Ureter (tissue), 1 donor: ENCODE measurements around the gene PPP1R18. TPM values are rescaled to one million over a fixed set of nuclear protein-coding genes. Genes with fewer than 3 reads are reported as not detected.
"Not testable (repeated sequence)": the region's sequence is repeated elsewhere in the genome, so short reads cannot be mapped to it uniquely, and the experiment has no call there.

Experiments
- DNase-seq: peaks from one replicate; pipeline ENCODE4 v3.0.0-alpha.2; 2020; ENCODE audit warnings: low spot score
- total RNA-seq: library from RNA; stranded (reverse); gene quantifications from one replicate; pipeline ENCODE4 v1.2.4, GENCODE V29; 2023
- donor health status: DM: yes; HTN: yes; CAD: no.

Gene PPP1R18
- total RNA-seq, 1 donor from 2014 or later: 31.5 TPM

- DNase-seq: peak; percentile 97
Measured at GRCh38 chr6:30719791-30720737, 33.6 kb upstream of the PPP1R18 start, which contains the start of gene TUBB. TUBB (plus strand) TSS chr6:30720352; CDS start chr6:30720507, 155 bp downstream.

GRCh38 chr6:30719356-30719755 is 32.9 kb upstream of the PPP1R18 start:
- DNase-seq: no peak

DNA sequence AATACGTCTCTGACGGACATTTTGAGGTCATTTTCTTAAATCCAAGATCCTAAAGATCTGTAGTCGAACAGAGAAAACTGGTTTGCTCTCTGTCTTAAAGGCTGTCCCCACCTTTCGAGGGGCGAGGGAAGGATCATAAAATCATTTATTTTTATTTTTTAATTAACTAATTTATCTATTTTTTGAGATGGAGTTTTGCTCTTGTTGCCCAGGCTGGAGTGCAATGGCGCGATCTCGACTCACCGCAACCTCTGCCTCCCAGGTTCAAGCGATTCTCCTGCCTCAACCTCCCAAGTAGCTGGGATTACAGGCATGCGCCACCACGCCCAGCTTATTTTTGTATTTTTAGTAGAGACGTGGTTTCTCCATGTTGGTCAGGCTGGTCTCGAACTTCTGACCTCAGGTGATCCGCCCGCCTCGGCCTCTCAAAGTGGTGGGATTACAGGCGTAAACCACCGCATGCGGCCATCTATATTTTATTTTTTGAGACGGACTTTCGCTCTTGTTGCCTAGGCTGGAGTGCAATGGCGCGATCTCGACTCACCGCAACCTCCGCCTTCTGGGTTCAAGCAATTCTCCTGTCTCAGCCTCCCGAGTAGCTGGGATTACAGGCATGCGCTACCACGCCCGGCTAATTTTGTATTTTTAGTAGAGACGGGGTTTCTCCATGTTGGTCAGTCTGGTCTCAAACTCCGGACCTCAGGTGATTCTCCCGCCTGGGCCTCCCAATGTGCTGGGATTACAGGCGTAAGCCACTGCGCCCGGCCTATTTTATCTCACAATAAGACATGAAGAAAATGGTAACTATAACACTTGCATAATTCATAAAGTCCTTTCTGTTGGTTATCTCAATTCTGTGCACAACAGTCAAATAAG is 31.6 kb upstream of the PPP1R18 start:
- not testable (repeated sequence) for DNase-seq

- DNase-seq: peak; percentile 99
Measured at GRCh38 chr6:30717129-30717844, 30.8 kb upstream of the PPP1R18 start, which contains the start of gene MDC1. MDC1 (minus strand) TSS chr6:30717281; CDS start chr6:30715175, 2,106 bp downstream.

GRCh38 chr6:30716879-30717128 is 30.4 kb upstream of the PPP1R18 start:
- no peak for DNase-seq

DNA sequence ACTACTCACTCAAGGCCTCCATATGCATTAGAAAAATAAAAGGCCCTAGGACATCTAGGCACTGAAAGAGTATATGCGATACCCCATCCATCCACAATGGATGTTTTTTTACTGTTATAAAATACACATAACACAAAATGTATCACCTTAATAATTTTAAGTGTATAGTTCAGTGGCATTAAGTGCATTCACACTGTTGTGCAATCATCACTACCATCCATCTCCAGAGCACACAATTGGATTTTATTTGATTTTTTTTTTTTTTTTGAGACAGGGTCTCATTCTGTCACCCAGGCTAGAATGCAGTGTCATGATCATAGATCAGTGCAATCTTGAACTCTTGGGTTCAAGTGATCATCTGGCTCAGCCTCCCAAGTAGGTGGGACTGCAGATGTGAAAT is 27.8 kb upstream of the PPP1R18 start:
- DNase-seq: no peak

- DNase-seq: no peak
Measured at GRCh38 chr6:30712441-30712945, 26.0 kb upstream of the PPP1R18 start.

GRCh38 chr6:30711758-30712380 is 25.4 kb upstream of the PPP1R18 start:
- DNase-seq: no peak

DNA sequence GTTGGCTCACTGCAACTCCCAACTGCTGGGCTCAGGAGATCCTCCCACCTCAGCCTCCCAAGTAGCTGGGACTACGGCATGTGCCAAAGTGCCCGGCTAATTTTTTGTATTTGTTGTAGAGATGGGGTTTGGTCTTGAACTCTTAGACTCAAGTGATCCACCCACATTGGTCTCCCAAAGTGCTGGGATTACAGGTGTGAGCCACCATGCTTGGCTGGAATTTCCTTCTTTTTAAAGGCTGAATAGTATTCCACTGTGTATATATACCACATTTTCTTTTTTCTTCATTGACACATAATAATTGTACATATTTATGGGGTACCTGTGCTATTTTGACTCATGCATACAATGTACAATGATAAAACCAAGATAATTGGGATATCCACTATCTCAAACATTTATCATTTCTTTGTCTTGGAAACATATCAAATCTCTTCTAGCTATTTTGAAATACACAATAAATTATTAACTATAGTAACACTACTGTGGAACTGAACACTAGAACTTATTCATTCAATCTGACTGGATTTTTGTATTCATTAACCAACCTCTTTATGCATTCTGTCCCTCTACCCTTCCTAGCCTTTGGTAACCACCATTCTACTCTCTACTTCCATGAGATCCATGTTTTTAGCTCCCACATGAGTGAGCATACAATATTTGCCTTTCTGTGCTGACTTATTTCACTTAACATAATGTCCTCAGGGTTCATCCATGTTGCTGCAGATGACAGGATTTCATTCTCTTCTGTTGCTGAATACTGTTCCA is 22.8 kb upstream of the PPP1R18 start:
- no peak for DNase-seq

DNA sequence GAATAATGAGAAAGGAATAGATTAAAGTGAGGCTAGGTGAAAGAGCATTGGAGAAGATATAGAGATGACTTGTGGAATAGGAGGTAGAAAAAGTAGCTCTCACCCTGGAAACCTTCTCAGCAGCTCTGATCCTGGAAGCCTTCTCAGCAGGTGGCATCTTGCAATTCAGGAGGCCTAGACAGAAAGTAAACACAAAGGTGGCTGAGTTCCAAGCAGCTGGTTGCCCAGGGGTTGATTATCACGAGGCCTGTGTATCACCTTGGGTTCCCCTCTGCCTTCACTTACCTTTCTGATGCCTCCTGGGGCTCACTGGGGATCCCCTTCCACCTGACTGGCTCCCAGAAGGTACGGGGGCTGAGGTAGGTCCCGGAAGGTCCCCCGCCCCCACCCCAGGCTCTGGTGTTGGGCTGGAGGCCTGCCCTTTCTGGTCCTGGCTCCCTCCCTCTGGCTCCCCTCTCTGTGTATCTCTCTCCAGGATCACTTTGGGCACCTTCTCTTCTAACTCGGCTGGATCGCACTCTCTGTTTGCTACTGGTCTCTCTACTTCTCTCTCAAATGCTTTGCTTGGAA is 20.9 kb upstream of the PPP1R18 start:
- no peak for DNase-seq

DNA sequence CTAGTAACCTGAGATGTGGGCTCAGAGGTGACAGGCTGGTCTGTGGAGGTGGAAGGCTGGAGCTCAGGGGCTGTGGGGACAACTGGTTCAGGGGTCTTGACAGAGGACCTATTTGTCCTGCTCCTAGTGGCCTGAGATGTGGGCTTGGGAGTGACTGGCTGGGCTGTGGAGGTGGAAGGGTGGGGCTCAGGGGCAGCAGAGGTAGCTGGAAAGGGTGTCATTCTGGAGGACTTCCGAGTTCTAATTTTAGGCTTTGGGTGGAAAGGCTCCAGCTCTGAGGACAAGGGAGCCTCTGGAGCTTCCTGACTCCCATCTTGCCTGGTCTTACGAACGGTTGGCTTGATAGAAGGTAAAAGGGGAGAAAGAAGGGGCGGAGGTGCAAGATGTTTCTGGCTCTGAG is 19.2 kb upstream of the PPP1R18 start:
- DNase-seq: no peak

- DNase-seq: no peak
Measured at GRCh38 chr6:30703821-30704220, 17.4 kb upstream of the PPP1R18 start.

DNA sequence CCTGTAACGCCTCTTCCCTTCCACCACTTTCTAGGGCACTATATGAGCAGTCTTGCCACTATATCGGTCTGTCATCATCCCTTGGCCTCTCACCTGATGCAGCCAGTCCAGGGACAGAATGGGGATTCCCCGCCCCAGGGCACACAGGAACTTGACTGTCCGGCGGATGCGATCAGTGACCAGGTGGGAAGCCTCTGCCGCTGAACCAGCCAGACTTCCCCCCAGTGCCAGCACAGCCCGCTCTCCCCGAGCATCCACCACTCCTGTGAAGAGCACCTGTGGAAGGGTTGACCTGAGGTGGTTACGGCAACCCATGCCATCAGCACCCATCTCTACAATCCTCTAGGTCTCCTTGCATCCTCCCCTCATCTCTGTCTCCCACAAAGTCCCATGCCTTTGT is 16.6 kb upstream of the PPP1R18 start:
- no peak for DNase-seq

DNA sequence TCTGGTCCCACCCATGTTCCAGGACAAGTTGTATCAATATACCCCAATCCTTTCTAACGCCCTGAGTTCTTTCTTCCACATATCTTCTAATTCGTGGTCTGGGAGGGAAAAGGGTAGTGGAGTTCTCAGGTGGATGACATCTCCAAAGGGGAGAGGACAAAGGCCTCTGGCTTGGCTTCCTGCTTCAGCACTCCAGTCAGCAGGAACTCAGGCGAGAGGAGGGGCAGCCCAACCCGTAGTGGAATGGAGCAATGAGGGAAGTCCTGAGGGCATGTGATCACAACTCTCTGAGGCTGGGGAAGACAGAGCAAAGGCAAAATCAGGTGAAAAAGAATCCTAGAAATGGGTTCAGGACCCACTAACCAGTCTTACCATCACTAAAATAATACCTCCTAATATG is 13.9 kb upstream of the PPP1R18 start:
- no peak for DNase-seq

DNA sequence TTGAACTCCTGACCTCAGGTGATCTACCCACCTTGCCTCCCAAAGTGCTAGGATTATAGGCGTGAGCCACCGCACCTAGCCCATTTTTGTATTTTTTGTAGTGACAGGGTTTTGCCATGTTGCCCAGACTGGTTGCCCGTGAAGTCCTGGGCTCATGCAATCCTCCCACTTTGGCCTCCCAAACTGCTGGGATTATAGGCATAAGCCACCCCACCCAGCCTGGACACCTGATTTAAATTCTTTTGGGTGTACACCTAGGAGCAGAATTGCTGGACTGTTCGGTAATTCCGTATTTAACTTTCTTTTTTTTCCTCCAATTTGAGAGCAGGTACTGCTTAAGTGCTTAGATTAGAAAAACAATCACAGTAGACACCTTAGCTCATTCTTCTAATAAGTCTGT is 10.0 kb upstream of the PPP1R18 start:
- DNase-seq: no peak

DNA sequence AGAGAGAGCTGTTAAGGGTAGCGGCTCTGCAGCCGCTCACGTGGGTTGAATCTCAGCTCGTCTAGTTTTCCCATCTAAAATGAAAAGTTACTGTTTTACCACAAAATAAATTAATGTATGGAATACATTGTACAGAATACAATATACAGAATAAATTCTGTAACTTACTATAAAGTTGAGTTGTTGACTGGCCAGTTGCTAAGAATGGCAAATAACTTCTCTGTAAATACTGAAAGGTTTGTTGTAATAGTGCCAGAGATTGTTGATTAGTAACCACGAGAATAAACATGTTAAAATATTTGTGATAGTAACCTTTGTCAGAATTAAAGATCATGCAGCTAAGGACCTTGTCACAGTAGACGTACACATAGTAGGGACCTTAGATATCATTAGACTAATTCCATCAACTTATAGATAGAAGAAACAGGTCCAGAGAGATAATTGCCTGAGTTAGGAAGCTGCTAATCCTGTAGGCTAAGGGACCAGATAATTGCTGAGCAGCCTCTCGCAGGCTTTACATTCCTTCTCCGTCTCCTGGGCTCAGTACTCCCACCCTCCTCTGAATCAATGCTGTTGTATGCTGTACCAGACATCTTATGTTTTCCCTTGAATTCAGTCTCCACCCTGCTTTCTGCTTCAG is 4.9 kb upstream of the PPP1R18 start:
- DNase-seq: no peak

- DNase-seq: peak; percentile 88
Measured at GRCh38 chr6:30690403-30691207, 4.2 kb upstream of the PPP1R18 start, which contains the start of gene NRM. NRM (minus strand) TSS chr6:30690984; CDS start chr6:30690974, 10 bp downstream.

- DNase-seq: no peak
Measured at GRCh38 chr6:30689985-30690384, 3.5 kb upstream of the PPP1R18 start.
